Measurements from ENCODE around the gene GALNT1.
"Not testable (repeated sequence)": the region's sequence is repeated elsewhere in the genome, so short reads cannot be mapped to it uniquely, and the experiment has no call there.

GALNT1 gene

DNA sequence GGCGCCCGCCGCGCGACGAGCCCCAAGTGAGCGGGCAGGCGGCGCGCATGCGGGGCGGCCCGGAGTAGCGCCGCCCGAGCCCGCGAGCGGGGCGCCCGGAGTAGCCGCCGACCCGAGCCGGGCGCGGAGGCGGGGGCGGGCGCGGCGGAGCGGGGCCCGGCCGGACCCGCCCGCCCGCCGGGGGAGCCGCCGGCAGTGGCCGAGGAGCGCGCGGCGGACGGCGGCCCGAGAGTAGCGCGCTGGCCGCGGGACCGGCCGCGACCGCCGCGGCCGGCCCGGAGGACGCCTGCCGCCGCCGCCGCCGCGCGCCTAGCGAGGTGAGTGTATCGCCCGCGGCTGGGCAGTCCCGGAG is at the start of gene GALNT1:
Gene GALNT1 (plus strand): TSS at position 195 of the 352 bp plus-strand sequence. CDS start 72,923 bp downstream, outside the sequence.
- DNase-seq (ENCODE audit: low read depth) = no peak

DNA sequence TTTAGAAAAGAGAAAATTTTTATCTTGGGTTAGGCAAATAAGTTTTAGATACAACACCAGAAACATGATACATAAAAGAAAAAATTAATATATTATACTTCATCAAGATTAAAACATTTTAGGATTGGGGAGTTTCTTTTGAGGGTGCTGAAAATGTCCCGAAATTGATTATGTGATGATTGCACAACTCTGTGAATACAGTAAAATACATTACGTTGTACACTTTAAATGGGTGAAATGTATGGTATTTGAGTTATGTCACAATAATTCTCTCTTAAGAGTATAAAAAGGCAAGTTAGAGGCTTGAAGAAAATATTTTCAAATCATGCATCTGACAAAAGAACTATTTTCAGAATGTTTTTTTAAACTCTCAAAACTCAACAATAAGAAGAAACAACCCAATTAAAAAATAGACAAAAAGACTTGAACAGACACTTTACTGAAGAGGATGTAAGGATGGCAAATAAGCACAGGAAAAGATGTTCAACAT is 47.6 kb upstream of the GALNT1 start:
- TF ChIP-seq, protein P1, sequence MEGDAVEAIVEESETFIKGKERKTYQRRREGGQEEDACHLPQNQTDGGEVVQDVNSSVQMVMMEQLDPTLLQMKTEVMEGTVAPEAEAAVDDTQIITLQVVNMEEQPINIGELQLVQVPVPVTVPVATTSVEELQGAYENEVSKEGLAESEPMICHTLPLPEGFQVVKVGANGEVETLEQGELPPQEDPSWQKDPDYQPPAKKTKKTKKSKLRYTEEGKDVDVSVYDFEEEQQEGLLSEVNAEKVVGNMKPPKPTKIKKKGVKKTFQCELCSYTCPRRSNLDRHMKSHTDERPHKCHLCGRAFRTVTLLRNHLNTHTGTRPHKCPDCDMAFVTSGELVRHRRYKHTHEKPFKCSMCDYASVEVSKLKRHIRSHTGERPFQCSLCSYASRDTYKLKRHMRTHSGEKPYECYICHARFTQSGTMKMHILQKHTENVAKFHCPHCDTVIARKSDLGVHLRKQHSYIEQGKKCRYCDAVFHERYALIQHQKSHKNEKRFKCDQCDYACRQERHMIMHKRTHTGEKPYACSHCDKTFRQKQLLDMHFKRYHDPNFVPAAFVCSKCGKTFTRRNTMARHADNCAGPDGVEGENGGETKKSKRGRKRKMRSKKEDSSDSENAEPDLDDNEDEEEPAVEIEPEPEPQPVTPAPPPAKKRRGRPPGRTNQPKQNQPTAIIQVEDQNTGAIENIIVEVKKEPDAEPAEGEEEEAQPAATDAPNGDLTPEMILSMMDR (conservative IDR thresholded peaks at IDR 0.05; ENCODE audit: low read depth, low read length) = no peak
- H3K4me3 ChIP-seq (ENCODE audit: low read length) = no peak overlapping the region
- DNase-seq (ENCODE audit: low read depth) = no peak

More for the DNA sequence above, at the start of gene GALNT1:
- TF ChIP-seq, protein P1 (conservative IDR thresholded peaks at IDR 0.05; ENCODE audit: low read depth, low read length) = no peak
- H3K4me3 ChIP-seq (ENCODE audit: low read length) = peak within 1 kb of the TSS; percentile 75

DNA sequence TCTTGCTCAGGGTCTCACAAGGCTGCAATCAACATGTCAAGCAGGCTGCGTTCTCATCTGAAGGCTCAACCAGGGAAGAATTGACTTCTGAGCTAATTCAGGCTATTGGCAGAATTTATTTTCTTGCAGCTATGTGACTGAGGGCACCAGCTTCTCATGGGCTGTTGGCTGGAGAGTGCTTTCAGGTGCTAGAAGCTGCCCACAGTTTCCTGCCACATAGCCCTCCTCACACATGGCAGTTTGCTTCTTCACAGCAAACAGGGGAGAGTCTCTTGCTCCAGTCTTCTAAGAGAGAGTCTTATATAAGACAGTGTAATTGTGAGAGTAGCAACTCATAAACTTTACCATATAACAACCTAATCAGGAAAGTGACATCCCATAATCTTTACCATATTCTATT is 46.2 kb upstream of the GALNT1 start:
- no peak overlapping the region for H3K4me3 ChIP-seq (ENCODE audit: low read length)
- no peak for DNase-seq (ENCODE audit: low read depth)
- TF ChIP-seq, protein P1 (conservative IDR thresholded peaks at IDR 0.05; ENCODE audit: low read depth, low read length) = no peak

DNA sequence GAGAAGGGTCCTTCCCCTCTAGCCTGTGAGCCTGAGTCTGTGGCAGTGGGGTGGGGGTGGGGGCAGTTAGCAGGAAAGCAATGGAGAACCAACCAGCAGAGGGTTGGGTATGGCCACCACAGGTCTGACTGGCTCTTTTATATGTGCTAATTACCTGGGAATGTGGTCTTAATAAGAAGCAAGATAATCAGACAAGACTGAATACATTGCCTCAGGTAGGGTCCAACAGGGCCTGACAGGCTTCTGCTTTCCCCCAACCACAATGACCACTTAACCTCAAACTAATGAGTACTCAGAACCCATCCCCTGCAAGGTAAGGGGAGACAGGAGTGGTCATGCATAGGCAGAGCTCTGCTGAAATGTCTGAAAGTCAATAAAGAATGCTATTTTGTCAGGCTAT is 39.2 kb upstream of the GALNT1 start:
- no peak for DNase-seq (ENCODE audit: low read depth)
- no peak overlapping the region for H3K4me3 ChIP-seq (ENCODE audit: low read length)
- TF ChIP-seq, protein P1 (conservative IDR thresholded peaks at IDR 0.05; ENCODE audit: low read depth, low read length) = no peak

DNA sequence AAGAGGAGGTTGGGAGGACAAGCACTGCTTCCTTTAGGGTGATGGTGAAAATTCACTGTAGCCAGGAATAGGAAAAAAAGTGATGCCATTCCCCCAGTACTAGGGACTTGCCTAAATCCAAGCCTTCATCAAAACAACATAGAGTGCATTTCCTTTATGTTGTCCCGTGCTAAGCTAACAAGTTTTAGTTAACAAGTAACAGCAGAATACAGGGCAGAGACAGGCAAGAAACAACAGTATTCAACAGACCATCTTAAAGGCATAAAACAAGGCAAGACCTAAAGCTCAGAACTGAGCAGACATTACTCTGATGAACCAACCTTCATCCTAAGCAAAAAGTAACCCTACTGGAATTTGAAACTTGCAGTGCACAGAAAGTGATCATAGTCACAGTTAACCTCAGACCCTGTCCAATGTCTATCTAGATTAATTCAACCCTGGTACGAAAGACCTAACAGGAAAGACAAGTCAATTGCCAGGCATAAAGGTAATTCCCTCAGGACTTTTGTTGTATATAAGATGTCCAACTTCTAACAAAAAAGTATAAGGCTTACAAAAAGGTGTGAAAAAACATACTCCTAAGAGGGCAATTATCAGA is 34.4 kb upstream of the GALNT1 start:
- no peak for DNase-seq (ENCODE audit: low read depth)
- H3K4me3 ChIP-seq (ENCODE audit: low read length) = no peak overlapping the region
- TF ChIP-seq, protein P1 (conservative IDR thresholded peaks at IDR 0.05; ENCODE audit: low read depth, low read length) = no peak

DNA sequence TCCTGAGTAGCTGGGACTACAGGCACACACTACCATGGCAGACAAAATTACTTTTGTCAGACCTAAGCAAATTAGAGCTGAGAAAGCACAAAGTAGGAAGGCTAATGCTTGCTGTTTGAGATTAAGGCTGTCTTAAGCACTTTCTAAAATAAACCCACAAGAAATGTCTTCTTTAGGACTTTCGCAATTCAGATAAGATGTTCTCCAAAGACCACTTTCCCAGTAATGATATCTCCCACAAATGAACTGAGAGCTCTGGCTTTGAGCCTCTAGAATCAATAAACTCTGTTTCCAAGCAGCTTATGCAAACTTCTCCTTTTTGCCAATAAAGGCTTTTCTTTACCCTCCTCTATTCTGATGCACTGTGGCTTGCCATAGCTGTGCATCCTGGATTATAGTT is 32.0 kb upstream of the GALNT1 start:
- no peak for DNase-seq (ENCODE audit: low read depth)
- H3K4me3 ChIP-seq (ENCODE audit: low read length) = no peak overlapping the region
- TF ChIP-seq, protein P1 (conservative IDR thresholded peaks at IDR 0.05; ENCODE audit: low read depth, low read length) = no peak

DNA sequence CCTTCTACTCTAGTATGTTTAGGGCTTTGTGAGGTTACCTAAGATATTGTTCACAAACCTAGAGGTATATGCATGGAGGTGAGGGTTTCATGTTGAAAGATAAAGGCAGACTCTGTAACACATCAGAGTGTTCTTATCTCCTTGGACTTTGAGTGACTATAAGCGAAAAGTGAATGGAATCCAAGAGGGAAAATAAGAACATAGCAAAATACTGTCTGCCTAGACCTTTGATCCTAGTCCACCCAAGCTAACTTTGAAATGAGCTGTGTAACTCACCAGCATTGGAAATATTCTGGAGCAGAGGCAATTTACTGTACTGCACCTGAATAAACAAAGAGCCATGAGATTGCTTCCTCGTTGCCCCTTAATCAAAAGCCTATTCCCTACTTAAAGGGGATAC is 28.2 kb upstream of the GALNT1 start:
- TF ChIP-seq, protein P1 (conservative IDR thresholded peaks at IDR 0.05; ENCODE audit: low read depth, low read length) = no peak
- H3K4me3 ChIP-seq (ENCODE audit: low read length) = no peak overlapping the region
- DNase-seq (ENCODE audit: low read depth) = no peak

DNA sequence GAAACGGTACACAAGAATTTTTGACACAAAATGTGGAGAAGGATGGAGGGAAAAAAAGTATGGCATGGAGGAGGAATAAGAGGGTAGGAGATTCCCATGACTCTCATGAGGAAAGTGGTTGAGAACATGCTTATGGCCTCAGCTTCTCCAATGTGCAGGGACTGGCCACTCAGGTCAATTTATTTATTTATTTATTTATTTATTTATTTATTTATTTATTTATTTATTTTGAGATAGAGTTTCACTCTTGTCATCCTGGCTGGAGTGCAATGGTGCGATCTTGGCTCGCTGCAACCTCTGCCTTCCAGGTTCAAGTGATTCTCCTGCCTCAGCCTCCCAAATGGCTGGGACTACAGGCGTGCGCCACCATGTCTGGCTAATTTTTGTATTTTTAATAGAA is 26.0 kb upstream of the GALNT1 start:
- not testable (repeated sequence) for H3K4me3 ChIP-seq (ENCODE audit: low read length)

More for the DNA sequence above, 26.0 kb upstream of the GALNT1 start:
- not testable (repeated sequence) for DNase-seq (ENCODE audit: low read depth)
